ENCODE data around the gene TACC2. TPM values are rescaled to one million over a fixed set of nuclear protein-coding genes. Genes with fewer than 3 reads are reported as not detected.

Gene TACC2
- total RNA-seq, 5 donors from 2014 or later (not counting 1 experiment from before 2014, with no cell fraction given), result 0.46 to 0.70 (median 0.60) TPM; not detected in 2

- Mint-ChIP-seq H3K27me3 (peaks cover 6 to 8% of the 10 kb centered on the region in 2 donors), H3K27ac (no peak overlapping the region), H3K4me3 (no peak overlapping the region), H3K36me3 (no peaks in the 10 kb centered on the region), H3K4me1 (no peaks in the 10 kb centered on the region), H3K9me3 (peaks cover 4 to 5% (median 4%) of the 10 kb centered on the region in 3 donors)
- ATAC-seq (replicated peaks in 1 of 4) (no peak), DNase-seq (no peak)
- Histone ChIP-seq H3K27ac (ENCODE audit: low read length) (no peak overlapping the region), H3K4me1 (ENCODE audit: control insufficient read depth in 1 of 2, extremely low read depth in 1 of 2, insufficient read depth in 2 of 2, low read length in 2 of 2) (no peaks in the 10 kb centered on the region), H3K36me3 (ENCODE audit: control insufficient read depth in 2 of 2, extremely low read depth in 1 of 2, insufficient read depth in 1 of 2, low read length in 1 of 2) (no peaks in the 10 kb centered on the region), H3K4me3 (ENCODE audit: control insufficient read depth in 1 of 2, extremely low read depth in 1 of 2, low read length in 1 of 2) (no peak overlapping the region), H3K9me3 (no peaks in the 10 kb centered on the region), H3K27me3 (replicated peaks in 1 of 2; ENCODE audit: control insufficient read depth in 2 of 2, extremely low read depth in 1 of 2, insufficient read depth in 2 of 2, low read length in 1 of 2) (peaks cover 0 to 26% of the 10 kb centered on the region in 2 experiments)
- WGBS (ENCODE audit: insufficient coverage), result 72% methylated on average over 33 of the region's 41 CpGs
- CTCF ChIA-PET, result no interaction called here
- POLR2A ChIA-PET, result no interaction called here
Observed at GRCh38 chr10:122149561-122150505, 160.9 kb downstream of the TACC2 start.

- Histone ChIP-seq H3K4me1 (ENCODE audit: control insufficient read depth in 1 of 2, extremely low read depth in 1 of 2, insufficient read depth in 2 of 2, low read length in 2 of 2) (no peaks in the 10 kb centered on the region), H3K4me3 (ENCODE audit: control insufficient read depth in 1 of 2, extremely low read depth in 1 of 2, low read length in 1 of 2) (no peak overlapping the region), H3K36me3 (ENCODE audit: control insufficient read depth in 2 of 2, extremely low read depth in 1 of 2, insufficient read depth in 1 of 2, low read length in 1 of 2) (no peaks in the 10 kb centered on the region), H3K27me3 (replicated peaks in 1 of 2; ENCODE audit: control insufficient read depth in 2 of 2, extremely low read depth in 1 of 2, insufficient read depth in 2 of 2, low read length in 1 of 2) (peaks cover 0 to 29% of the 10 kb centered on the region in 2 experiments), H3K27ac (ENCODE audit: low read length) (no peak overlapping the region), H3K9me3 (no peaks in the 10 kb centered on the region)
- no peaks in the 10 kb centered on the region for H3K36me3 Mint-ChIP-seq
- POLR2A ChIA-PET, result no interaction called here
- DNase-seq, result no peak
- H3K4me3 Mint-ChIP-seq, result no peak overlapping the region
- no peak for ATAC-seq (replicated peaks in 1 of 4)
- no peak overlapping the region for H3K27ac Mint-ChIP-seq
- no peaks in the 10 kb centered on the region for H3K4me1 Mint-ChIP-seq
- H3K27me3 Mint-ChIP-seq, result peaks cover 4 to 6% of the 10 kb centered on the region in 2 donors
- 76% methylated on average over 5 of the region's 5 CpGs for WGBS (ENCODE audit: insufficient coverage)
- CTCF ChIA-PET, result no interaction called here
- no peaks in the 10 kb centered on the region for H3K9me3 Mint-ChIP-seq
Observed at GRCh38 chr10:122151121-122151694, 162.2 kb downstream of the TACC2 start.

GRCh38 chr10:122152544-122152943, 163.6 kb downstream of the TACC2 start:
- Mint-ChIP-seq H3K4me1 (no peaks in the 10 kb centered on the region), H3K27ac (no peak overlapping the region), H3K27me3 (peaks cover 6 to 14% of the 10 kb centered on the region in 2 donors), H3K4me3 (no peak overlapping the region), H3K9me3 (no peaks in the 10 kb centered on the region), H3K36me3 (no peaks in the 10 kb centered on the region)
- no peaks in the 10 kb centered on the region for H3K4me1 ChIP-seq (ENCODE audit: control insufficient read depth in 1 of 2, extremely low read depth in 1 of 2, insufficient read depth in 2 of 2, low read length in 2 of 2)
- H3K9me3 ChIP-seq, result no peaks in the 10 kb centered on the region
- H3K27ac ChIP-seq (ENCODE audit: low read length), result no peak overlapping the region
- 85% methylated on average over 6 of the region's 9 CpGs for WGBS (ENCODE audit: insufficient coverage)
- DNase-seq (no peak), ATAC-seq (replicated peaks in 1 of 4) (no peak)
- ChIA-PET CTCF (no interaction called here), POLR2A (no interaction called here)
- no peak overlapping the region for H3K4me3 ChIP-seq (ENCODE audit: control insufficient read depth in 1 of 2, extremely low read depth in 1 of 2, low read length in 1 of 2)
- H3K27me3 ChIP-seq (replicated peaks in 1 of 2; ENCODE audit: control insufficient read depth in 2 of 2, extremely low read depth in 1 of 2, insufficient read depth in 2 of 2, low read length in 1 of 2), result peaks cover 0 to 29% of the 10 kb centered on the region in 2 experiments
- H3K36me3 ChIP-seq (ENCODE audit: control insufficient read depth in 2 of 2, extremely low read depth in 1 of 2, insufficient read depth in 1 of 2, low read length in 1 of 2), result no peaks in the 10 kb centered on the region

GRCh38 chr10:122154031-122154544, 165.1 kb downstream of the TACC2 start:
- Mint-ChIP-seq H3K36me3 (no peaks in the 10 kb centered on the region), H3K27ac (no peak overlapping the region), H3K4me3 (no peak overlapping the region), H3K27me3 (peaks cover 7 to 17% of the 10 kb centered on the region in 2 donors), H3K4me1 (no peaks in the 10 kb centered on the region), H3K9me3 (no peaks in the 10 kb centered on the region)
- ChIA-PET CTCF (no interaction called here), POLR2A (no interaction called here)
- Histone ChIP-seq H3K27me3 (replicated peaks in 1 of 2; ENCODE audit: control insufficient read depth in 2 of 2, extremely low read depth in 1 of 2, insufficient read depth in 2 of 2, low read length in 1 of 2) (peaks cover 0 to 29% of the 10 kb centered on the region in 2 experiments), H3K36me3 (ENCODE audit: control insufficient read depth in 2 of 2, extremely low read depth in 1 of 2, insufficient read depth in 1 of 2, low read length in 1 of 2) (no peaks in the 10 kb centered on the region), H3K4me3 (ENCODE audit: control insufficient read depth in 1 of 2, extremely low read depth in 1 of 2, low read length in 1 of 2) (no peak overlapping the region), H3K9me3 (no peaks in the 10 kb centered on the region), H3K4me1 (ENCODE audit: control insufficient read depth in 1 of 2, extremely low read depth in 1 of 2, insufficient read depth in 2 of 2, low read length in 2 of 2) (no peaks in the 10 kb centered on the region), H3K27ac (ENCODE audit: low read length) (no peak overlapping the region)
- ATAC-seq (replicated peaks in 1 of 4), result no peak
- DNase-seq, result no peak
- 59% methylated on average over 7 of the region's 10 CpGs for WGBS (ENCODE audit: insufficient coverage)

DNA sequence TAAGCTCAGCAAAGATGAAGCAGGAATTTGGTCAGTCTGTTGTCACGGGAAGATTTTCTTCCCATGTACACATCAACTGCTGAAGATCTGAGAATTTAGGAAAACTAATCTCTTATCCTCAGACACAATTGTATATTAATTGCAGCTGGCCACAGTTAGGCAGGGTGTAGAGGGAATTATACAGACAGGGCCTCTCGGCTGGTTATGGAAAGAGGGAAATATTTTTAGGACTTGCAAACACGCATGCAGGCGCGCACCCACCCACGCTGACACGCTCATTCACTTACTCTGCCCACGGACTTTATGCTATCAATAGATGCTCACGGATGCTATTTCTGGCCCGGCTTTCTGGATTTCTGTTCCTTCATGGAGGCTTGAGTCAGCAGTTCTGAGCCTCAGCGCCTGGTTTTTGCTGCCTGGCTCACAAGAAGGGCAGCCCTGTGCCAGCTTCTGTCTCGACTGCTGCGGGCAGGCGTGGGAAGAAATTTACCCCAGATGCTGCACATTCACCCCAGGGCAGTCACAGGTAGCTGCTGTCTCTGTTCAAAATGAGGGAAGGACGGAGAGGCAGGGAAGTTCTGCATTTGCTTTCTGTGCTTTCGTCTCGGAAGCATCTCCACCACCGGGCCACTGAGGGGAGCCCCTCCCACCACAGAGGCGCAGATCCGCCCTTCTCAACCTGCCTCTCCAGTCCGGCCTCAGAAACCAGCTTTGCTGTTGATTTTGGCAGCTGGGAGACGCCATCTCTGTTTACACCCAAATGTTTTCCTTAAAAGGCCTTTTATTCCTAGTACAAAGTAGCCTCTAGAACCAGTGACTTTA, 165.8 kb downstream of the TACC2 start:
- no peak for ATAC-seq (replicated peaks in 1 of 4)
- H3K27me3 ChIP-seq (replicated peaks in 1 of 2; ENCODE audit: control insufficient read depth in 2 of 2, extremely low read depth in 1 of 2, insufficient read depth in 2 of 2, low read length in 1 of 2), result peaks cover 0 to 30% of the 10 kb centered on the region in 2 experiments
- no peaks in the 10 kb centered on the region for H3K36me3 ChIP-seq (ENCODE audit: control insufficient read depth in 2 of 2, extremely low read depth in 1 of 2, insufficient read depth in 1 of 2, low read length in 1 of 2)
- POLR2A ChIA-PET, result no interaction called here
- H3K4me3 ChIP-seq (ENCODE audit: control insufficient read depth in 1 of 2, extremely low read depth in 1 of 2, low read length in 1 of 2), result no peak overlapping the region
- no peak overlapping the region for H3K27ac Mint-ChIP-seq
- 53% methylated on average over 15 of the region's 22 CpGs for WGBS (ENCODE audit: insufficient coverage)
- no peaks in the 10 kb centered on the region for H3K9me3 Mint-ChIP-seq
- no peak overlapping the region for H3K27ac ChIP-seq (ENCODE audit: low read length)
- H3K4me1 ChIP-seq (ENCODE audit: control insufficient read depth in 1 of 2, extremely low read depth in 1 of 2, insufficient read depth in 2 of 2, low read length in 2 of 2), result no peaks in the 10 kb centered on the region
- peaks cover 9 to 19% of the 10 kb centered on the region in 2 donors for H3K27me3 Mint-ChIP-seq
- no peaks in the 10 kb centered on the region for H3K36me3 Mint-ChIP-seq
- H3K9me3 ChIP-seq, result no peaks in the 10 kb centered on the region
- H3K4me1 Mint-ChIP-seq, result no peaks in the 10 kb centered on the region
- CTCF ChIA-PET, result no interaction called here
- no peak for DNase-seq
- H3K4me3 Mint-ChIP-seq, result no peak overlapping the region

GRCh38 chr10:122157451-122157850, 168.5 kb downstream of the TACC2 start:
- ChIA-PET POLR2A (no interaction called here), CTCF (no interaction called here)
- WGBS (ENCODE audit: insufficient coverage), result no CpG with 5 or more reads among the region's 5 CpGs
- Histone ChIP-seq H3K27me3 (replicated peaks in 1 of 2; ENCODE audit: control insufficient read depth in 2 of 2, extremely low read depth in 1 of 2, insufficient read depth in 2 of 2, low read length in 1 of 2) (peaks cover 0 to 31% of the 10 kb centered on the region in 2 experiments), H3K9me3 (no peaks in the 10 kb centered on the region), H3K4me1 (ENCODE audit: control insufficient read depth in 1 of 2, extremely low read depth in 1 of 2, insufficient read depth in 2 of 2, low read length in 2 of 2) (no peaks in the 10 kb centered on the region), H3K4me3 (ENCODE audit: control insufficient read depth in 1 of 2, extremely low read depth in 1 of 2, low read length in 1 of 2) (no peak overlapping the region), H3K36me3 (ENCODE audit: control insufficient read depth in 2 of 2, extremely low read depth in 1 of 2, insufficient read depth in 1 of 2, low read length in 1 of 2) (no peaks in the 10 kb centered on the region), H3K27ac (ENCODE audit: low read length) (no peak overlapping the region)
- Mint-ChIP-seq H3K9me3 (no peaks in the 10 kb centered on the region), H3K4me1 (no peaks in the 10 kb centered on the region), H3K4me3 (no peak overlapping the region), H3K27ac (no peak overlapping the region), H3K36me3 (no peaks in the 10 kb centered on the region), H3K27me3 (peaks cover 33 to 37% of the 10 kb centered on the region in 2 donors)
- no peak for ATAC-seq (replicated peaks in 1 of 4)
- no peak for DNase-seq
